Gastrocnemius medialis (tissue), 4 donors: ENCODE data around the gene MOSPD3. TPM values are rescaled to one million over a fixed set of nuclear protein-coding genes. Genes with fewer than 3 reads are reported as not detected.
A peak's percentile ranks its signal among the peaks of the same experiment; 100 is the strongest.

Source experiments
- ATAC-seq, 2 donors: fragments of 150-250 bp; one replicate each; pipeline ENCODE4 v1.9.1; 2016
- DNase-seq, 2 donors: peaks; one replicate each; pipeline ENCODE4 v3.0.0-alpha.2; 2019
- H3K27ac ChIP-seq, 4 donors: fragments of 200-600 bp; sonication (generic); 1 replicate in 1 of 4; 2 replicates in 3 of 4; pipeline ENCODE4 v1.5.1; 2016 to 2018; ENCODE audit warnings: mild to moderate bottlenecking in 2 of 4, moderate library complexity in 1 of 4
- H3K27me3 ChIP-seq, 3 donors: fragments of 200-600 bp; sonication (generic) in 2 of 3; 1 replicate in 1 of 3; 2 replicates in 2 of 3; pipeline versions ENCODE4 v1.5.1 to v1.6.0; 2016 to 2019; ENCODE audit warnings: mild to moderate bottlenecking in 1 of 3, moderate library complexity in 1 of 3
- H3K36me3 ChIP-seq, 2 donors: fragments of 200-600 bp; sonication (generic) in 1 of 2; one replicate each; pipeline ENCODE4 v1.5.1; 2017 to 2018
- H3K4me1 ChIP-seq, 2 donors: fragments of 200-600 bp; sonication (generic) in 1 of 2; one replicate each; pipeline ENCODE4 v1.5.1; 2016 to 2017; ENCODE audit warnings: mild to moderate bottlenecking in 2 of 2
- H3K4me3 ChIP-seq, 4 donors: fragments of 200-600 bp; sonication (generic) in 3 of 4; 1 replicate in 1 of 4; 2 replicates in 3 of 4; pipeline ENCODE4 v1.5.1; 2016 to 2019; ENCODE audit warnings: mild to moderate bottlenecking in 2 of 4
- H3K9me3 ChIP-seq, 3 donors: fragments of 200-600 bp; sonication (generic) in 2 of 3; 1 replicate in 1 of 3; 2 replicates in 2 of 3; pipeline ENCODE4 v1.5.1; 2016 to 2019
- POLR2A ChIP-seq, 2 donors: fragments of 450-650 bp; IDR thresholded peaks; one replicate each; pipeline ENCODE4 v1.6.1; 2017; ENCODE audit warnings: antibody characterized with exemption in 2 of 2, mild to moderate bottlenecking in 2 of 2, moderate library complexity in 2 of 2
- in situ Hi-C, 4 donors: fragments of 200-750 bp; cut with MboI; loops; one replicate each; pipeline versions ENCODE4 v1.15.0 to v1.8.0; 2017; ENCODE audit warnings: low sequenced_read_pairs in 4 of 4
- intact Hi-C: fragments of 100-400 bp; cut with DNase I; formaldehyde crosslinking; loops from one replicate; pipeline ENCODE4 v1.15.1; 2023; ENCODE audit warnings: low total_unique reads
- total RNA-seq, 4 donors: library from RNA; depleted of rRNA; stranded (reverse); fragments of >200 nt; gene quantifications; one replicate each; pipeline versions ENCODE4 v1.1.0 to v1.2.3, GENCODE V29; 2016
- TF ChIP-seq, protein P1 (sequence below), 5 experiments: fragments of 450-650 bp in 3 of 5; fragments of 200-600 bp in 2 of 5; sonication (generic) in 2 of 5; IDR thresholded peaks in 4 of 5; conservative IDR thresholded peaks in 1 of 5; 1 replicate in 4 of 5; 2 replicates in 1 of 5; pipeline ENCODE4 v1.5.1; 2016 to 2019; ENCODE audit warnings: antibody characterized with exemption in 5 of 5, mild to moderate bottlenecking in 3 of 5, moderate library complexity in 3 of 5

MOSPD3 gene
- total RNA-seq, 4 donors from 2014 or later = 3.5 to 9.1 (median 4.6) TPM

- DNase-seq = no peak
- ATAC-seq = no peak
- no peak overlapping the region for H3K4me3 ChIP-seq
- in situ Hi-C loops (no loop called here), intact Hi-C loops (no loop called here)
- no peaks in the 10 kb centered on the region for H3K9me3 ChIP-seq
- no peaks in the 10 kb centered on the region for H3K36me3 ChIP-seq
- no peak for TF ChIP-seq POLR2A (IDR thresholded peaks at IDR 0.05)
- TF ChIP-seq, protein P1, sequence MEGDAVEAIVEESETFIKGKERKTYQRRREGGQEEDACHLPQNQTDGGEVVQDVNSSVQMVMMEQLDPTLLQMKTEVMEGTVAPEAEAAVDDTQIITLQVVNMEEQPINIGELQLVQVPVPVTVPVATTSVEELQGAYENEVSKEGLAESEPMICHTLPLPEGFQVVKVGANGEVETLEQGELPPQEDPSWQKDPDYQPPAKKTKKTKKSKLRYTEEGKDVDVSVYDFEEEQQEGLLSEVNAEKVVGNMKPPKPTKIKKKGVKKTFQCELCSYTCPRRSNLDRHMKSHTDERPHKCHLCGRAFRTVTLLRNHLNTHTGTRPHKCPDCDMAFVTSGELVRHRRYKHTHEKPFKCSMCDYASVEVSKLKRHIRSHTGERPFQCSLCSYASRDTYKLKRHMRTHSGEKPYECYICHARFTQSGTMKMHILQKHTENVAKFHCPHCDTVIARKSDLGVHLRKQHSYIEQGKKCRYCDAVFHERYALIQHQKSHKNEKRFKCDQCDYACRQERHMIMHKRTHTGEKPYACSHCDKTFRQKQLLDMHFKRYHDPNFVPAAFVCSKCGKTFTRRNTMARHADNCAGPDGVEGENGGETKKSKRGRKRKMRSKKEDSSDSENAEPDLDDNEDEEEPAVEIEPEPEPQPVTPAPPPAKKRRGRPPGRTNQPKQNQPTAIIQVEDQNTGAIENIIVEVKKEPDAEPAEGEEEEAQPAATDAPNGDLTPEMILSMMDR (IDR thresholded peaks at IDR 0.05 in 4 of 5, conservative IDR thresholded peaks at IDR 0.05 in 1 of 5) = no peak
- peaks cover 23 to 37% (median 36%) of the 10 kb centered on the region in 3 donors for H3K27me3 ChIP-seq
- H3K27ac ChIP-seq = no peak overlapping the region
- peaks cover 3 to 11% of the 10 kb centered on the region in 2 donors for H3K4me1 ChIP-seq
These were observed 16.9 kb downstream of the MOSPD3 start for GRCh38 chr7:100629117-100629716.

- ATAC-seq (no peak), DNase-seq (no peak)
- Histone ChIP-seq H3K27ac (no peak overlapping the region), H3K4me1 (peaks cover 3 to 11% of the 10 kb centered on the region in 2 donors), H3K4me3 (no peak overlapping the region), H3K36me3 (no peaks in the 10 kb centered on the region), H3K27me3 (peaks cover 24 to 42% (median 41%) of the 10 kb centered on the region in 3 donors), H3K9me3 (no peaks in the 10 kb centered on the region)
- in situ Hi-C loops = no loop called here
- TF ChIP-seq POLR2A (IDR thresholded peaks at IDR 0.05) = no peak
- TF ChIP-seq, protein P1 (IDR thresholded peaks at IDR 0.05 in 4 of 5, conservative IDR thresholded peaks at IDR 0.05 in 1 of 5) = no peak
- intact Hi-C loops = loop anchor here (5.0 kb wide), 1 partner anchor 62 kb away; the partner anchor contains the start of gene GIGYF1
These were observed 17.7 kb downstream of the MOSPD3 start for GRCh38 chr7:100630066-100630465.

- ATAC-seq (no peak), DNase-seq (no peak)
- Histone ChIP-seq H3K4me3 (peak overlapping the region; percentile 47 to 57 (median 50)), H3K27me3 (peaks cover 19 to 28% (median 26%) of the 10 kb centered on the region in 3 donors), H3K9me3 (no peaks in the 10 kb centered on the region), H3K27ac (no peak overlapping the region), H3K36me3 (no peaks in the 10 kb centered on the region), H3K4me1 (peaks cover 0 to 8% of the 10 kb centered on the region in 2 donors)
- TF ChIP-seq POLR2A (IDR thresholded peaks at IDR 0.05) = no peak
- TF ChIP-seq, protein P1 (IDR thresholded peaks at IDR 0.05 in 4 of 5, conservative IDR thresholded peaks at IDR 0.05 in 1 of 5) = peak in 1 of 5 experiments; percentile 21
- in situ Hi-C loops (no loop called here), intact Hi-C loops (loop anchor here (5.0 kb wide), 1 partner anchor 59 kb away; the partner anchor contains the start of gene GIGYF1)
These were observed 20.8 kb downstream of the MOSPD3 start for GRCh38 chr7:100632951-100633717.

- Histone ChIP-seq H3K9me3 (no peaks in the 10 kb centered on the region), H3K36me3 (no peaks in the 10 kb centered on the region), H3K4me1 (no peaks in the 10 kb centered on the region), H3K27me3 (peaks cover 11 to 27% (median 20%) of the 10 kb centered on the region in 3 donors), H3K4me3 (no peak overlapping the region), H3K27ac (no peak overlapping the region)
- in situ Hi-C loops (no loop called here), intact Hi-C loops (no loop called here)
- DNase-seq = no peak
- ATAC-seq = no peak
- TF ChIP-seq, protein P1 (IDR thresholded peaks at IDR 0.05 in 4 of 5, conservative IDR thresholded peaks at IDR 0.05 in 1 of 5) = no peak
- no peak for TF ChIP-seq POLR2A (IDR thresholded peaks at IDR 0.05)
These were observed 27.7 kb downstream of the MOSPD3 start for GRCh38 chr7:100639995-100640516.
